ENCODE measurements around the gene ERP27. TPM values are rescaled to one million over a fixed set of nuclear protein-coding genes. Genes with fewer than 3 reads are reported as not detected.

Gene ERP27
- total RNA-seq, 2 donors from 2014 or later = 79.1 to 131 TPM

GRCh38 chr12:14903386-14904098, 34.8 kb downstream of the ERP27 start:
- H3K27me3 ChIP-seq = no peaks in the 10 kb centered on the region
- H3K4me1 ChIP-seq = peaks cover 31% of the 10 kb centered on the region
- intact Hi-C loops (cut with DNase I) = no loop called here
- peak overlapping the region in 2 of 4 donors; percentile 3 to 59 for H3K27ac ChIP-seq
- H3K4me3 ChIP-seq = no peak overlapping the region
- no peaks in the 10 kb centered on the region for H3K9me3 ChIP-seq
- H3K36me3 ChIP-seq (replicated peaks in 1 of 2; ENCODE audit: insufficient read depth in 1 of 2, low read depth in 2 of 2) = peaks cover 0 to 4% of the 10 kb centered on the region in 2 donors
- ATAC-seq (no peak), DNase-seq (no peak)
- no peak for TF ChIP-seq POLR2A (IDR thresholded peaks at IDR 0.05)
- WGBS, 2 donors = 66 to 76% methylated on average over 5 of the region's 5 CpGs

GRCh38 chr12:14902465-14902864, 35.9 kb downstream of the ERP27 start:
- Histone ChIP-seq H3K27me3 (no peaks in the 10 kb centered on the region), H3K9me3 (no peaks in the 10 kb centered on the region), H3K36me3 (replicated peaks in 1 of 2; ENCODE audit: insufficient read depth in 1 of 2, low read depth in 2 of 2) (no peaks in the 10 kb centered on the region), H3K4me1 (peaks cover 31% of the 10 kb centered on the region), H3K27ac (peak overlapping the region in 2 of 4 donors; percentile 3 to 8), H3K4me3 (no peak overlapping the region)
- 46 to 69% methylated on average over 2 of the region's 2 CpGs for WGBS, 2 donors
- DNase-seq (no peak), ATAC-seq (no peak)
- TF ChIP-seq POLR2A (IDR thresholded peaks at IDR 0.05) (no peak), CTCF (IDR thresholded peaks at IDR 0.05) (no peak)
- intact Hi-C loops (cut with DNase I) = no loop called here

GRCh38 chr12:14901228-14901562, 37.1 kb downstream of the ERP27 start:
- TF ChIP-seq CTCF (IDR thresholded peaks at IDR 0.05) = peak in 1 of 7 experiments; percentile 4
- TF ChIP-seq POLR2A (IDR thresholded peaks at IDR 0.05) = no peak
- peak in 1 of 4 donors; percentile 10 for DNase-seq
- no peak for ATAC-seq
- no peak overlapping the region for H3K4me3 ChIP-seq
- no peaks in the 10 kb centered on the region for H3K27me3 ChIP-seq
- H3K4me1 ChIP-seq = peaks cover 29% of the 10 kb centered on the region
- intact Hi-C loops (cut with DNase I) = no loop called here
- H3K27ac ChIP-seq = no peak overlapping the region
- no peaks in the 10 kb centered on the region for H3K9me3 ChIP-seq
- 89 to 100% methylated on average over 1 of the region's 1 CpG for WGBS, 2 donors
- no peaks in the 10 kb centered on the region for H3K36me3 ChIP-seq (replicated peaks in 1 of 2; ENCODE audit: insufficient read depth in 1 of 2, low read depth in 2 of 2)

GRCh38 chr12:14900521-14901227, 37.7 kb downstream of the ERP27 start:
- DNase-seq = no peak
- peaks cover 24% of the 10 kb centered on the region for H3K4me1 ChIP-seq
- no peak overlapping the region for H3K4me3 ChIP-seq
- H3K27me3 ChIP-seq = no peaks in the 10 kb centered on the region
- intact Hi-C loops (cut with DNase I) = no loop called here
- no peak overlapping the region for H3K27ac ChIP-seq
- WGBS, 2 donors = 75 to 78% methylated on average over 5 of the region's 5 CpGs
- no peaks in the 10 kb centered on the region for H3K36me3 ChIP-seq (replicated peaks in 1 of 2; ENCODE audit: insufficient read depth in 1 of 2, low read depth in 2 of 2)
- TF ChIP-seq CTCF (IDR thresholded peaks at IDR 0.05) (no peak), POLR2A (IDR thresholded peaks at IDR 0.05) (no peak)
- H3K9me3 ChIP-seq = no peaks in the 10 kb centered on the region
- no peak for ATAC-seq

DNA sequence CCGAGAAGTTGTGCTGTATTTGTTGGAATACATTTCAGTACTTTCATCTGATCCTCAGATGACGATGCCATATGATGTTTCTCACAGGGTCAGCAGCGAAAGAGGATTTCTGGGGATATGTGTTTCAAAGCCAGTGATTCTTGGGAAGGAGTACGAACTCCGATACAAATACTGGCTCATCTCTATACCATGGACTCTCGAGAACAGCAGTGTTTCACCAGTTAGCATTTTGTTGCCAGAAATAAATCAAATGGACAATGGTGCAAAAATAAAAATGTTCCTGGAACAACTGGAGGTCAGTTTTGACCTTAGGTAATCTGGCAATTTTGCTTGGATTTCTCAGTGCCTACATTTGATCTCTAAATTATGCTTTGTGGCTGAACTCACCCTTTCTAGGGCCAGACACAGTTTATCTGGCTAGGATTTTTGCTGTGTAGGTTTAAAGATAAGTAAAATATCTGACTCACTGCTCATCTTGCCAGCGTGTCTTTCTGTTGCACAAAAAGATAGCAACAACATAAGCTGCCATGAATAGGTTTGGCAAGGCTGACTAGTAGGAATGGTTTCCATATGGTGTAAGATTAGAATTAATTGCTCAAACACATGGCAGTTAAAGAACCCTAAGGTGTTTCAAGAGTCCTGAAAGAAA, 41.7 kb downstream of the ERP27 start:
- ATAC-seq (no peak), DNase-seq (no peak)
- Histone ChIP-seq H3K4me1 (peaks cover 10% of the 10 kb centered on the region), H3K36me3 (replicated peaks in 1 of 2; ENCODE audit: insufficient read depth in 1 of 2, low read depth in 2 of 2) (no peaks in the 10 kb centered on the region), H3K27ac (no peak overlapping the region), H3K4me3 (no peak overlapping the region), H3K27me3 (no peaks in the 10 kb centered on the region), H3K9me3 (no peaks in the 10 kb centered on the region)
- 72 to 76% methylated on average over 7 of the region's 7 CpGs for WGBS, 2 donors
- TF ChIP-seq CTCF (IDR thresholded peaks at IDR 0.05) (no peak), POLR2A (IDR thresholded peaks at IDR 0.05) (no peak)
- intact Hi-C loops (cut with DNase I) = no loop called here

All from body of pancreas (tissue), 4 donors.